ENCODE data around the gene CELF6.

DNA sequence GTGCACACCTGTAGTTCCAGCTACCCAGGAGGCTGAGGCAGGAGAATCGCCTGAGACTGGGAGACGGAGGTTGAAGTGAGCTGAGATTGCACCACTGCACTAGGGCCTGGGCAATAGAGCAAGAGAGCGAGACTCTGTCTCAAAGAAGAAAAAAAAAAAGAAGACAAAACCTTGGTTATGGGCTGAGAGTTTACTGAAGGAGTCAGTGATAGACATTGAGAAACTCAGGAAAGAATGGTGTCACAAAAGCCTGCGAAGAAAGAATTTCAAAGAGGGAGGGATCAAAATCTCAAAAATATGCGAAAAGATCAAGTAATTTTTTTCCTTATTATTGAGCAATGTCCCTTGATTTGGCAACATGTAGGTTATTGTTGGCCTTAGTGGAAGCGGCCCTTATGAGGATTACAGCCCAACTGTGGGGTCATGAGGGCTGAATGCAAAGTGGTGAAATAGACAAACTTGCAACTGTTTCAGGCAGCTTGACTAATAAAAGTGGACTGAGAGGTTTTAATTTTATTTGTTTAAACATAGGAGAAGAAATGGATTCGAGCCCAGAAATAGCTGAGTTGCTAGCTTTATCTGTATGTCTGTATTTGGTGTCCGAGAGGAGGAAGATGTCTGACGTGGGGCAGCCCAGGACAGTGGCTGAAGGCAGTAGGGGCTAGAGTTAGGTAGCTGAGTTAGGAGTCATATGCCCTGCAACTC, 18.8 kb upstream of the CELF6 start:
- TF ChIP-seq, protein P1, sequence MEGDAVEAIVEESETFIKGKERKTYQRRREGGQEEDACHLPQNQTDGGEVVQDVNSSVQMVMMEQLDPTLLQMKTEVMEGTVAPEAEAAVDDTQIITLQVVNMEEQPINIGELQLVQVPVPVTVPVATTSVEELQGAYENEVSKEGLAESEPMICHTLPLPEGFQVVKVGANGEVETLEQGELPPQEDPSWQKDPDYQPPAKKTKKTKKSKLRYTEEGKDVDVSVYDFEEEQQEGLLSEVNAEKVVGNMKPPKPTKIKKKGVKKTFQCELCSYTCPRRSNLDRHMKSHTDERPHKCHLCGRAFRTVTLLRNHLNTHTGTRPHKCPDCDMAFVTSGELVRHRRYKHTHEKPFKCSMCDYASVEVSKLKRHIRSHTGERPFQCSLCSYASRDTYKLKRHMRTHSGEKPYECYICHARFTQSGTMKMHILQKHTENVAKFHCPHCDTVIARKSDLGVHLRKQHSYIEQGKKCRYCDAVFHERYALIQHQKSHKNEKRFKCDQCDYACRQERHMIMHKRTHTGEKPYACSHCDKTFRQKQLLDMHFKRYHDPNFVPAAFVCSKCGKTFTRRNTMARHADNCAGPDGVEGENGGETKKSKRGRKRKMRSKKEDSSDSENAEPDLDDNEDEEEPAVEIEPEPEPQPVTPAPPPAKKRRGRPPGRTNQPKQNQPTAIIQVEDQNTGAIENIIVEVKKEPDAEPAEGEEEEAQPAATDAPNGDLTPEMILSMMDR (IDR thresholded peaks at IDR 0.05; ENCODE audit: low read depth, low read length, poor library complexity, severe bottlenecking) = no peak
- TF ChIP-seq EZH2phosphoT487 (IDR thresholded peaks at IDR 0.05; ENCODE audit: borderline replicate concordance, low read length) = no peak
